HG03558 (cell line): Measurements from ENCODE around the gene PABPC1L.

Experiments
- ATAC-seq: cut with Tn5 transposase; IDR thresholded peaks from one replicate; pipeline ENCODE4 v1.9.1; 2021; ENCODE audit warnings: moderate number of reproducible peaks; ENCODE audit not compliant: unreplicated experiment; ENCODE audit errors: extremely low read depth

The PABPC1L gene

GRCh38 chr20:44963325-44964215, 53.7 kb downstream of the PABPC1L start:
- no peak for ATAC-seq

- ATAC-seq = no peak
Observed at GRCh38 chr20:44965651-44966029, 55.8 kb downstream of the PABPC1L start.

GRCh38 chr20:44966030-44966961, 56.4 kb downstream of the PABPC1L start, which contains the start of gene STK4:
STK4 (plus strand) TSS chr20:44966512; CDS start chr20:44966569, 57 bp downstream.
- peak; percentile 39 for ATAC-seq

GRCh38 chr20:44967207-44967807, 57.4 kb downstream of the PABPC1L start:
- ATAC-seq = no peak

- ATAC-seq = no peak
Observed at GRCh38 chr20:44969300-44969894, 59.5 kb downstream of the PABPC1L start.

- ATAC-seq = no peak
Observed at GRCh38 chr20:44970243-44970757, 60.4 kb downstream of the PABPC1L start.

- no peak for ATAC-seq
Observed at GRCh38 chr20:44973053-44973452, 63.2 kb downstream of the PABPC1L start.

GRCh38 chr20:44976698-44977097, 66.8 kb downstream of the PABPC1L start:
- ATAC-seq = no peak

GRCh38 chr20:44979090-44979621, 69.3 kb downstream of the PABPC1L start:
- peak; percentile 75 for ATAC-seq

GRCh38 chr20:44981736-44982406, 72.0 kb downstream of the PABPC1L start:
- ATAC-seq = no peak

GRCh38 chr20:44983093-44983674, 73.3 kb downstream of the PABPC1L start:
- ATAC-seq = no peak

- ATAC-seq = no peak
Observed at GRCh38 chr20:44988631-44989171, 78.8 kb downstream of the PABPC1L start.
